GM04503 (cell line): ENCODE data around the gene RRP7A.
"Not testable (repeated sequence)": the region's sequence is repeated elsewhere in the genome, so short reads cannot be mapped to it uniquely, and the experiment has no call there.

Experiments
- DNase-seq: peaks from one replicate; pipeline ENCODE4 v3.0.0-alpha.2; 2012; ENCODE audit warnings: low read depth

The RRP7A gene

GRCh38 chr22:42519525-42520401 lies at the start of gene RRP7A:
Gene RRP7A, minus strand, starts transcription at chr22:42519796. Its CDS starts 10 bp downstream, at chr22:42519786.
- no peak for DNase-seq

- DNase-seq = not testable (repeated sequence)
Measured at GRCh38 chr22:42567950-42568349, 48.4 kb upstream of the RRP7A start.

GRCh38 chr22:42565956-42566355 lies 46.4 kb upstream of the RRP7A start:
- DNase-seq = no peak

- no peak for DNase-seq
Measured at GRCh38 chr22:42564699-42565098, 45.1 kb upstream of the RRP7A start.

- not testable (repeated sequence) for DNase-seq
Measured at GRCh38 chr22:42563943-42564342, 44.3 kb upstream of the RRP7A start.

GRCh38 chr22:42562684-42563083 lies 43.1 kb upstream of the RRP7A start:
- DNase-seq = no peak

GRCh38 chr22:42562279-42562678 lies 42.7 kb upstream of the RRP7A start:
- no peak for DNase-seq

- no peak for DNase-seq
Measured at GRCh38 chr22:42561856-42562255, 42.3 kb upstream of the RRP7A start.

- DNase-seq = no peak
Measured at GRCh38 chr22:42560781-42561180, 41.2 kb upstream of the RRP7A start.

- no peak for DNase-seq
Measured at GRCh38 chr22:42560381-42560780, 40.8 kb upstream of the RRP7A start.

- DNase-seq = peak; percentile 15
Measured at GRCh38 chr22:42553475-42554361, 34.1 kb upstream of the RRP7A start, which contains the start of gene SERHL2. Gene SERHL2, plus strand, starts transcription at chr22:42553956. Its CDS starts 65 bp downstream, at chr22:42554021.

GRCh38 chr22:42552294-42552647 lies 32.7 kb upstream of the RRP7A start:
- DNase-seq = not testable (repeated sequence)

- DNase-seq = no peak
Measured at GRCh38 chr22:42549331-42550060, 29.9 kb upstream of the RRP7A start.

- DNase-seq = no peak
Measured at GRCh38 chr22:42548597-42549330, 29.2 kb upstream of the RRP7A start.

- DNase-seq = not testable (repeated sequence)
Measured at GRCh38 chr22:42548126-42548525, 28.5 kb upstream of the RRP7A start.

- no peak for DNase-seq
Measured at GRCh38 chr22:42547562-42547961, 28.0 kb upstream of the RRP7A start.

GRCh38 chr22:42544686-42545085 lies 25.1 kb upstream of the RRP7A start:
- DNase-seq = no peak

GRCh38 chr22:42539236-42539771 lies 19.7 kb upstream of the RRP7A start:
- not testable (repeated sequence) for DNase-seq

- not testable (repeated sequence) for DNase-seq
Measured at GRCh38 chr22:42537199-42537831, 17.7 kb upstream of the RRP7A start.

- DNase-seq = not testable (repeated sequence)
Measured at GRCh38 chr22:42536634-42537033, 17.0 kb upstream of the RRP7A start.

GRCh38 chr22:42536166-42536565 lies 16.6 kb upstream of the RRP7A start:
- no peak for DNase-seq
